GM12875 (cell line): ENCODE data around the gene CDK14.

Source experiments
- H3K4me3 ChIP-seq: one replicate; pipeline ENCODE4 v1.5.1; 2011; ENCODE audit warnings: low read depth, low read length, control low read depth
- TF ChIP-seq, protein P1 (sequence below): IDR thresholded peaks from 2 replicates; pipeline ENCODE4 v1.5.1; 2011; ENCODE audit warnings: low read depth, mild to moderate bottlenecking, control low read depth, inconsistent platforms, low read length, moderate library complexity, borderline replicate concordance; ENCODE audit not compliant: insufficient read depth

The CDK14 gene

DNA sequence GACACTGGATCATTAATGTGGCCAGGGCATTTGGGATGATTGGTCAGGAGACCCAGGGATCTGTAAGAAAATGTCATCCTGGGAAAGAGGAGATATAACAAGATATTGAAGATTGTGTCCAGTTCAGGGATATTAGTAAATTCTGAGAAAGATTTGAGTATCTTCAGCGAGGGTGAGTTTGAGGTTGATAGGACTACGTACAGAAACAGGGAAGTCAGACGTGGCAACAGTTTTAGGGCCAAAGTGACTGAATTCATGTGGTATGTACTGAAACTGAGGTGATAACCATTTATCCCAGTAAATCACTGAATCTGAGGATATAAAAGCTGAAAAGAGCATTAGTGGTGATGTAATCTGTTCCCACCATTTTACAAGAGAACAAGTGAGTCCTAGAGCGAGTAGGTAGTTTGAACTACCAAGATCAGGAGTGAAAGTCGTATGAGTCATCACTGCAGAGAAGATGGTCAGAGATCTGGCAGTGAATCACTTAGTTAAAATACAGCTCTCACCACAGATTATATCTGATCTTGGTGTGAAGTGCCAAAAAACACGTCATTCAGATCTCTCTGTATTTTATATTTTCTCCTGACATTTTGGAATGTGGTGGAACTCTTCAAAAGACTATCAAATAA, 220.5 kb downstream of the CDK14 start:
- TF ChIP-seq, protein P1, sequence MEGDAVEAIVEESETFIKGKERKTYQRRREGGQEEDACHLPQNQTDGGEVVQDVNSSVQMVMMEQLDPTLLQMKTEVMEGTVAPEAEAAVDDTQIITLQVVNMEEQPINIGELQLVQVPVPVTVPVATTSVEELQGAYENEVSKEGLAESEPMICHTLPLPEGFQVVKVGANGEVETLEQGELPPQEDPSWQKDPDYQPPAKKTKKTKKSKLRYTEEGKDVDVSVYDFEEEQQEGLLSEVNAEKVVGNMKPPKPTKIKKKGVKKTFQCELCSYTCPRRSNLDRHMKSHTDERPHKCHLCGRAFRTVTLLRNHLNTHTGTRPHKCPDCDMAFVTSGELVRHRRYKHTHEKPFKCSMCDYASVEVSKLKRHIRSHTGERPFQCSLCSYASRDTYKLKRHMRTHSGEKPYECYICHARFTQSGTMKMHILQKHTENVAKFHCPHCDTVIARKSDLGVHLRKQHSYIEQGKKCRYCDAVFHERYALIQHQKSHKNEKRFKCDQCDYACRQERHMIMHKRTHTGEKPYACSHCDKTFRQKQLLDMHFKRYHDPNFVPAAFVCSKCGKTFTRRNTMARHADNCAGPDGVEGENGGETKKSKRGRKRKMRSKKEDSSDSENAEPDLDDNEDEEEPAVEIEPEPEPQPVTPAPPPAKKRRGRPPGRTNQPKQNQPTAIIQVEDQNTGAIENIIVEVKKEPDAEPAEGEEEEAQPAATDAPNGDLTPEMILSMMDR: no peak
- H3K4me3 ChIP-seq: no peak overlapping the region

DNA sequence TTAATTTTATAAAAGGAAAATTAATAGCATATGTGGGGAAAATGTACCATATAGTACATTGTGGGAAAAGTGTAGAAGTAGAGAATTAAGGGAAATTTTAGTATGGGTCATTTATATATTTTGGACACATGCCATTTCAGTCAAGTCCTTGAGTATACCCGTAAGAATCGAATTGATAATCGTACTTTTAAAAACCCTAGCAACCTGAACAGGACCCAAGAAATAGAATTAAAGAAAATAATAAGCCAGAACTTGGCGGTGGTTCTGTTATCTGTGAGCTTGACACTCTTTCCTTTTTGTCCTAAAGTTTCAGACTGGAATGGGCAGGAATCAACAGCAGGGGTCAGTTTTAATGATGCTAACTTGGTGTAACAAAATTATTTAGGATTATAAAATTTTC, 221.0 kb downstream of the CDK14 start:
- TF ChIP-seq, protein P1: no peak

GRCh38 chr7:90817846-90818245, 221.7 kb downstream of the CDK14 start:
- TF ChIP-seq, protein P1: no peak
- no peak overlapping the region for H3K4me3 ChIP-seq

More for the DNA sequence above, 221.0 kb downstream of the CDK14 start:
- H3K4me3 ChIP-seq: no peak overlapping the region

- TF ChIP-seq, protein P1: no peak
- H3K4me3 ChIP-seq: no peak overlapping the region
Observed at GRCh38 chr7:90818341-90818740, 222.2 kb downstream of the CDK14 start.

DNA sequence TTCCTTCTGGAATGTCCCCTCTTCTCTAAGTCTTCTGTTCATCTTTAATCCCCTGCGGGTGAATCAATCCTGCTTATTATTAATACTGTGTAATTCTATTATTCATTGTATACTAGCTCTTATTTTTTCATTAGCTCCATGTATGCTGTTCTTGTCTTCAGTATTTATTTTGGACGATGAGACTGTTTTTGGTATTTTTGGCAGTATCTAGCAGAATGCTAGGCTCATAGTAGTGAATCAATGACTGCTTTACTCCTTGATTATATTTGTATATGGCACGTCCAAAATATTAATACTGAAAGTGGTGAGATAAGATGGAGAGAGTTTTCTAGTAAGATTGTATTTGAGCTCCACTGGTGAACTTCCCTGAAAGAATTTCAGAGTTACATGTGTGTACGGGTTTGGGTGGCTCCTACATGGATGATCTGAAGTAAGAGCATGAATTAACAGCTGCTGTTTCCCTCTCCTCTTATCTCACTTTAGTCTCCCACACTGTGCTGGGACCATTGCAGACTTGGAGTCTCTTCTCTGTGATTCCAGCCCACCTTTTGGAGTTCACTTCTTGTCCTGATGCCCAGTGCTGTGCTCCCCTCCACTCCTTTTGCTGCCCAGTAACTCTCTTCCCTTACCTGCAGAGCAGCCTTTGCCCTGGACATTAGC, 226.0 kb downstream of the CDK14 start:
- TF ChIP-seq, protein P1: no peak
- no peak overlapping the region for H3K4me3 ChIP-seq

- TF ChIP-seq, protein P1: no peak
- no peak overlapping the region for H3K4me3 ChIP-seq
Observed at GRCh38 chr7:90824386-90825307, 228.5 kb downstream of the CDK14 start.
